WTC11 (cell line): ENCODE measurements around the gene SULT2B1.

Experiments used
- FOXP1 ChIP-seq: sonication (generic); formaldehyde crosslinking; IDR thresholded peaks from 2 replicates; pipeline ENCODE4 v1.8.0; 2022; ENCODE audit warnings: missing genetic modification reagents, mild to moderate bottlenecking, moderate library complexity, borderline replicate concordance
- TCF7 ChIP-seq: sonication (generic); formaldehyde crosslinking; IDR thresholded peaks from 2 replicates; pipeline ENCODE4 v1.8.0; 2022; ENCODE audit warnings: mild to moderate bottlenecking, low read depth, missing genetic modification reagents, moderate library complexity
- ZNF423 ChIP-seq: fragments of 250-450 bp; sonication (Bioruptor Pico); IDR thresholded peaks from 2 replicates; pipeline ENCODE4 v2.1.2; 2022; ENCODE audit warnings: mild to moderate bottlenecking, moderate library complexity
- TF ChIP-seq, protein P1 (sequence below): sonication (generic); formaldehyde crosslinking; IDR thresholded peaks from 2 replicates; pipeline ENCODE4 v1.8.0; 2022; ENCODE audit warnings: mild to moderate bottlenecking, missing genetic modification reagents
- TF ChIP-seq, protein P2 (sequence below): fragments of 200-600 bp; IDR thresholded peaks from 2 replicates; pipeline ENCODE4 v1.8.0; 2022; ENCODE audit warnings: antibody characterized with exemption

- TF ChIP-seq, protein P1, sequence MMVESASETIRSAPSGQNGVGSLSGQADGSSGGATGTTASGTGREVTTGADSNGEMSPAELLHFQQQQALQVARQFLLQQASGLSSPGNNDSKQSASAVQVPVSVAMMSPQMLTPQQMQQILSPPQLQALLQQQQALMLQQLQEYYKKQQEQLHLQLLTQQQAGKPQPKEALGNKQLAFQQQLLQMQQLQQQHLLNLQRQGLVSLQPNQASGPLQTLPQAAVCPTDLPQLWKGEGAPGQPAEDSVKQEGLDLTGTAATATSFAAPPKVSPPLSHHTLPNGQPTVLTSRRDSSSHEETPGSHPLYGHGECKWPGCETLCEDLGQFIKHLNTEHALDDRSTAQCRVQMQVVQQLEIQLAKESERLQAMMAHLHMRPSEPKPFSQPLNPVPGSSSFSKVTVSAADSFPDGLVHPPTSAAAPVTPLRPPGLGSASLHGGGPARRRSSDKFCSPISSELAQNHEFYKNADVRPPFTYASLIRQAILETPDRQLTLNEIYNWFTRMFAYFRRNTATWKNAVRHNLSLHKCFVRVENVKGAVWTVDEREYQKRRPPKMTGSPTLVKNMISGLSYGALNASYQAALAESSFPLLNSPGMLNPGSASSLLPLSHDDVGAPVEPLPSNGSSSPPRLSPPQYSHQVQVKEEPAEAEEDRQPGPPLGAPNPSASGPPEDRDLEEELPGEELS (CRISPR knock-in tag), result no peak
- TF ChIP-seq, protein P2, sequence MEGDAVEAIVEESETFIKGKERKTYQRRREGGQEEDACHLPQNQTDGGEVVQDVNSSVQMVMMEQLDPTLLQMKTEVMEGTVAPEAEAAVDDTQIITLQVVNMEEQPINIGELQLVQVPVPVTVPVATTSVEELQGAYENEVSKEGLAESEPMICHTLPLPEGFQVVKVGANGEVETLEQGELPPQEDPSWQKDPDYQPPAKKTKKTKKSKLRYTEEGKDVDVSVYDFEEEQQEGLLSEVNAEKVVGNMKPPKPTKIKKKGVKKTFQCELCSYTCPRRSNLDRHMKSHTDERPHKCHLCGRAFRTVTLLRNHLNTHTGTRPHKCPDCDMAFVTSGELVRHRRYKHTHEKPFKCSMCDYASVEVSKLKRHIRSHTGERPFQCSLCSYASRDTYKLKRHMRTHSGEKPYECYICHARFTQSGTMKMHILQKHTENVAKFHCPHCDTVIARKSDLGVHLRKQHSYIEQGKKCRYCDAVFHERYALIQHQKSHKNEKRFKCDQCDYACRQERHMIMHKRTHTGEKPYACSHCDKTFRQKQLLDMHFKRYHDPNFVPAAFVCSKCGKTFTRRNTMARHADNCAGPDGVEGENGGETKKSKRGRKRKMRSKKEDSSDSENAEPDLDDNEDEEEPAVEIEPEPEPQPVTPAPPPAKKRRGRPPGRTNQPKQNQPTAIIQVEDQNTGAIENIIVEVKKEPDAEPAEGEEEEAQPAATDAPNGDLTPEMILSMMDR, result no peak
- TF ChIP-seq FOXP1 (CRISPR knock-in tag) (no peak), ZNF423 (CRISPR knock-in tag) (no peak), TCF7 (CRISPR knock-in tag) (no peak)
These were observed 35.4 kb upstream of the SULT2B1 start for GRCh38 chr19:48516536-48516935.
